Epithelial cell of esophagus (primary cell): ENCODE measurements around the gene TAF11L6.
"Not testable (repeated sequence)": the region's sequence is repeated elsewhere in the genome, so short reads cannot be mapped to it uniquely, and the experiment has no call there.

Source experiments
- DNase-seq: peaks from one replicate; pipeline ENCODE4 v3.0.0; 2010; ENCODE audit warnings: low read depth
- H3K4me3 ChIP-seq: 2 replicates; pipeline ENCODE4 v1.5.1; 2011; ENCODE audit warnings: mild to moderate bottlenecking, low read length, control low read depth
- TF ChIP-seq, protein P1 (sequence below): IDR thresholded peaks from 2 replicates; pipeline ENCODE4 v1.5.1; 2011; ENCODE audit warnings: low read depth, mild to moderate bottlenecking, low read length, control low read depth, inconsistent platforms; ENCODE audit not compliant: insufficient read depth; ENCODE audit errors: missing control alignments

Gene TAF11L6

DNA sequence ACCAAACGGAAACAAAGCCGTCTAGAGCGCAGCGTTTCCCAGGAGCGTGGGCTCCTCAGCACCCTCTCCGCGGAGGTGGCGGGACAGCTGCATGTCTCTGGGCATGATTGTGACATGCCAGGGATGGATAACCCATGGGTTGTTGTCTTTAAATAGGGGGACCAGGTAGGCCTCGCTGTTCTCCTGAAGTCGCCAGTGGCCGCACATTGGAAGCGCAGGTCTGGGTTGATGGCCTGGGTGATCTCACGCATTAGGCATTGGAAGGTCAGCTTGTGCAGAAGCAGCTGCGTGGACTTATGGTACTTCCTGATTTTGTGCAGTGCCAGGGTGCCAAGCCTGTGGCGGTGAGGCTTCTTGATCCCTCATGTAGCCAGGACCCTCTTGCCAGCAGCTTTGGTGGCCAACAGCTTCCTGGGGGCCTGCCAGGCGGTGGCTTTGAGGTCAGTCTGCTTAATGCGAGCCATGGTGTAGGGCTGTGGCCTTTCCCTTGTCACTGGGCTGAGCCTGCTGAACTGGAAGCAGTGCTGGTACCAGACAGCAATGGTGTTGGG is 16.6 kb upstream of the TAF11L6 start:
- TF ChIP-seq, protein P1, sequence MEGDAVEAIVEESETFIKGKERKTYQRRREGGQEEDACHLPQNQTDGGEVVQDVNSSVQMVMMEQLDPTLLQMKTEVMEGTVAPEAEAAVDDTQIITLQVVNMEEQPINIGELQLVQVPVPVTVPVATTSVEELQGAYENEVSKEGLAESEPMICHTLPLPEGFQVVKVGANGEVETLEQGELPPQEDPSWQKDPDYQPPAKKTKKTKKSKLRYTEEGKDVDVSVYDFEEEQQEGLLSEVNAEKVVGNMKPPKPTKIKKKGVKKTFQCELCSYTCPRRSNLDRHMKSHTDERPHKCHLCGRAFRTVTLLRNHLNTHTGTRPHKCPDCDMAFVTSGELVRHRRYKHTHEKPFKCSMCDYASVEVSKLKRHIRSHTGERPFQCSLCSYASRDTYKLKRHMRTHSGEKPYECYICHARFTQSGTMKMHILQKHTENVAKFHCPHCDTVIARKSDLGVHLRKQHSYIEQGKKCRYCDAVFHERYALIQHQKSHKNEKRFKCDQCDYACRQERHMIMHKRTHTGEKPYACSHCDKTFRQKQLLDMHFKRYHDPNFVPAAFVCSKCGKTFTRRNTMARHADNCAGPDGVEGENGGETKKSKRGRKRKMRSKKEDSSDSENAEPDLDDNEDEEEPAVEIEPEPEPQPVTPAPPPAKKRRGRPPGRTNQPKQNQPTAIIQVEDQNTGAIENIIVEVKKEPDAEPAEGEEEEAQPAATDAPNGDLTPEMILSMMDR, result no peak
- no peak for DNase-seq
- H3K4me3 ChIP-seq, result no peak overlapping the region

DNA sequence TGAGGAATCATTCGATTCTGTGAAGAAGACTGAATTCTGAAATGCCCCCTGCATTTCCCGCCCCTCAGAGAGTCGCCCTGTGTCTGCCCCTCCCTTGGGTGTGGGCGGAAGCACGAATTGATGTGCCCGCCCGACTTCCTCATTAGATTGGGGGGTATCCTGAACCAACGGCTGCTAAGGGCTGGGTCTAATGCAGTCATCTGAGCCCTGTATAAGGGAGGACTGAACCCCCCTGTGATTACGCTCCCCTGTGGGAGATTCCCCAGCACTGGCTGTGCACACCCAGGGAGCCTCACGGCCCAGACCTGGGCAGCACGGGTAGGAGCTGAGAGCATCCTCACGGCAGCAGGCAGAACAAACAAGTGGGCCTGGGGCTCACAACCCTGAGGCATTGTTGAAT is 10.9 kb upstream of the TAF11L6 start:
- H3K4me3 ChIP-seq, DNase-seq: not testable (repeated sequence)

DNA sequence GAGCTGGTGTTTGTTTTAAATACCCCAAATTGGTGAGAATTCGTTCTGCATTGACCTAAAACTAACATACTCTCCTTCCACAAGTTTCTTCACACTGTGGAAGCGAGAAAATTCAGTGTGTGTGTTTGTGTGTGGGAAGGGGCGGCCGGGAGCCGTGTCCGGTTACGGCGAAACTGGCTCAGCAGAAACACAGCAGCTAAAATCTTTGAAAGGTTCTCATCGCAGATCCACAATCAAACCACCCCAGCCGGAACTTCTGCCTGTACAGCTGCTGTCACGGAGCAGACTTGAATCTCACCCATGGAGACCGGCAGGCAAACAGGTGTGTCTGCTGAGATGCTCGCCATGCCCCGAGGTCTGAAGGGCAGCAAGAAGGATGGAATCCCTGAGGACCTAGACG is 10.4 kb upstream of the TAF11L6 start, which contains the start of gene TAF11L3:
Gene TAF11L3 (plus strand): TSS at position 301 of the 400 bp plus-strand sequence.
- H3K4me3 ChIP-seq, DNase-seq: not testable (repeated sequence)

DNA sequence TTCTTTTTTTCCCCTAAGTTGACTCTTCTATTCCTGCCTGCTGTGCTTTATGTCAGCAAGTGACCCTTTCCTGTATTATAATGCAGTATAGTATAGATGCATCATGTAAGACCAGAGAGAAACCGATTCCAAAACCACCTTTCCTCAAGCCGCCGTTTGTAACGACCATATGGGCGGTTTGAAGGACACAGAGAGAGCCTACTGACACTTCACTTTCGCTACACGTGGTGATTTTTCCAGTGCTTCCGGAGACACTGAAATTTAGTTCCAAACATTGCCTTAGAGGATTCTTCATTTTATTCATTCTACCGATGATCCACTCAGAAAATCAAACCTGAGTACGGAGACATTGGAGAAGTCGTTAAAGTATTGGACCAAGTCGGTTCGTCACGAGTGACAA is 9.0 kb upstream of the TAF11L6 start:
- not testable (repeated sequence) for DNase-seq, H3K4me3 ChIP-seq

DNA sequence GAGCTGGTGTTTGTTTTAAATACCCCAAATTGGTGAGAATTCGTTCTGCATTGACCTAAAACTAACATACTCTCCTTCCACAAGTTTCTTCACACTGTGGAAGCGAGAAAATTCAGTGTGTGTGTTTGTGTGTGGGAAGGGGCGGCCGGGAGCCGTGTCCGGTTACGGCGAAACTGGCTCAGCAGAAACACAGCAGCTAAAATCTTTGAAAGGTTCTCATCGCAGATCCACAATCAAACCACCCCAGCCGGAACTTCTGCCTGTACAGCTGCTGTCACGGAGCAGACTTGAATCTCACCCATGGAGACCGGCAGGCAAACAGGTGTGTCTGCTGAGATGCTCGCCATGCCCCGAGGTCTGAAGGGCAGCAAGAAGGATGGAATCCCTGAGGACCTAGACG is 7.0 kb upstream of the TAF11L6 start, which contains the start of gene TAF11L4:
Gene TAF11L4 (plus strand): TSS at position 301 of the 400 bp plus-strand sequence.
- DNase-seq, H3K4me3 ChIP-seq: not testable (repeated sequence)

DNA sequence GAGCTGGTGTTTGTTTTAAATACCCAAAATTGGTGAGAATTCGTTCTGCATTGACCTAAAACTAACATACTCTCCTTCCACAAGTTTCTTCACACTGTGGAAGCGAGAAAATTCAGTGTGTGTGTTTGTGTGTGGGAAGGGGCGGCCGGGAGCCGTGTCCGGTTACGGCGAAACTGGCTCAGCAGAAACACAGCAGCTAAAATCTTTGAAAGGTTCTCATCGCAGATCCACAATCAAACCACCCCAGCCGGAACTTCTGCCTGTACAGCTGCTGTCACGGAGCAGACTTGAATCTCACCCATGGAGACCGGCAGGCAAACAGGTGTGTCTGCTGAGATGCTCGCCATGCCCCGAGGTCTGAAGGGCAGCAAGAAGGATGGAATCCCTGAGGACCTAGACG is 3.5 kb upstream of the TAF11L6 start, which contains the start of gene TAF11L5:
Gene TAF11L5 (plus strand): TSS at position 301 of the 400 bp plus-strand sequence.
- H3K4me3 ChIP-seq, DNase-seq: not testable (repeated sequence)

DNA sequence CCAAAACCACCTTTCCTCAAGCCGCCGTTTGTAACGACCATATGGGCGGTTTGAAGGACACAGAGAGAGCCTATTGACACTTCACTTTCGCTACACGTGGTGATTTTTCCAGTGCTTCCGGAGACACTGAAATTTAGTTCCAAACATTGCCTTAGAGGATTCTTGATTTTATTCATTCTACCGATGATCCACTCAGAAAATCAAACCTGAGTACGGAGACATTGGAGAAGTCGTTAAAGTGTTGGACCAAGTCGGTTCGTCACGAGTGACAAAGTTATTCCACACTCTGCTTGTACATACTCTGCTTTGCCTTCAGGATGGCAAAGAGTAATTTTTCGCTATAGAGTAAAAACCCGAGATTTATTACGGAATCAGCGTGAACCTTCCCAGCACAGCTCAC is 2.0 kb upstream of the TAF11L6 start:
- DNase-seq, result peak; percentile 2
- H3K4me3 ChIP-seq, result not testable (repeated sequence)
